H9 (cell line): ENCODE data around the gene ZFP69B. TPM values are rescaled to one million over a fixed set of nuclear protein-coding genes. Genes with fewer than 3 reads are reported as not detected.

Experiments
- DNase-seq: peaks from one replicate; pipeline ENCODE4 v3.0.0-alpha.2; 2017
- H2AFZ ChIP-seq: one replicate; pipeline ENCODE4 v1.6.1; 2013; ENCODE audit warnings: mild to moderate bottlenecking, low read length, control low read depth, moderate library complexity
- H2AK5ac ChIP-seq: 2 replicates; pipeline ENCODE4 v1.6.1; 2013; ENCODE audit warnings: low read length, control low read depth, mixed read lengths; ENCODE audit not compliant: insufficient read length
- H2BK120ac ChIP-seq: one replicate; pipeline ENCODE4 v1.6.1; 2013; ENCODE audit warnings: low read depth, mild to moderate bottlenecking, low read length, control low read depth, inconsistent platforms; ENCODE audit not compliant: poor library complexity, severe bottlenecking
- H2BK12ac ChIP-seq: 2 replicates; pipeline ENCODE4 v1.6.1; 2013; ENCODE audit warnings: low read length, control low read depth, mixed read lengths, low read depth; ENCODE audit not compliant: insufficient read length
- H2BK15ac ChIP-seq: 2 replicates; pipeline ENCODE4 v1.6.1; 2013; ENCODE audit warnings: low read depth, low read length, control low read depth
- H2BK20ac ChIP-seq: one replicate; pipeline ENCODE4 v1.6.1; 2013; ENCODE audit warnings: low read depth, mild to moderate bottlenecking, low read length, control low read depth, inconsistent platforms; ENCODE audit not compliant: poor library complexity, severe bottlenecking
- H2BK5ac ChIP-seq: 2 replicates; pipeline ENCODE4 v1.6.1; 2013; ENCODE audit warnings: low read length, control low read depth, mixed read lengths; ENCODE audit not compliant: insufficient read length
- H3K14ac ChIP-seq: 2 replicates; pipeline ENCODE4 v1.6.1; 2013; ENCODE audit warnings: low read length, control low read depth; ENCODE audit not compliant: insufficient read depth
- H3K18ac ChIP-seq: 2 replicates; pipeline ENCODE4 v1.6.1; 2013; ENCODE audit warnings: low read depth, mild to moderate bottlenecking, mixed read lengths, low read length, control low read depth; ENCODE audit not compliant: insufficient read length
- H3K23ac ChIP-seq: 2 replicates; pipeline ENCODE4 v1.6.1; 2013; ENCODE audit warnings: low read length, control low read depth, mixed read lengths, low read depth; ENCODE audit not compliant: insufficient read length
- H3K23me2 ChIP-seq: 2 replicates; pipeline ENCODE4 v1.6.1; 2013; ENCODE audit warnings: low read depth, mild to moderate bottlenecking, mixed read lengths, low read length, control low read depth; ENCODE audit not compliant: insufficient read length, poor library complexity, severe bottlenecking
- H3K27ac ChIP-seq: 2 replicates; pipeline ENCODE4 v1.5.1; 2013; ENCODE audit warnings: low read length, control low read depth, mixed read lengths, low read depth; ENCODE audit not compliant: insufficient read length
- H3K27me3 ChIP-seq: 2 replicates; pipeline ENCODE4 v1.6.1; 2013; ENCODE audit warnings: low read length, control low read depth, inconsistent platforms; ENCODE audit not compliant: insufficient read depth
- H3K4ac ChIP-seq: 2 replicates; pipeline ENCODE4 v1.6.1; 2013; ENCODE audit warnings: low read depth, mild to moderate bottlenecking, control low read depth, inconsistent platforms, low read length, moderate library complexity
- H3K4me1 ChIP-seq: 2 replicates; pipeline ENCODE4 v1.6.1; 2013; ENCODE audit warnings: low read length, control low read depth, inconsistent platforms; ENCODE audit not compliant: insufficient read depth
- H3K4me2 ChIP-seq: 2 replicates; pipeline ENCODE4 v1.6.1; 2013; ENCODE audit warnings: low read length, control low read depth, mixed read lengths; ENCODE audit not compliant: insufficient read length, insufficient read depth
- H3K56ac ChIP-seq: 2 replicates; pipeline ENCODE4 v1.6.1; 2013; ENCODE audit warnings: low read depth, mild to moderate bottlenecking, mixed read lengths, low read length, control low read depth; ENCODE audit not compliant: insufficient read length
- H3K79me1 ChIP-seq: 2 replicates; pipeline ENCODE4 v1.6.1; 2013; ENCODE audit warnings: low read depth, mild to moderate bottlenecking, moderate library complexity, low read length, control low read depth, inconsistent platforms; ENCODE audit not compliant: insufficient read depth, poor library complexity, severe bottlenecking
- H3K79me2 ChIP-seq: 2 replicates; pipeline ENCODE4 v1.6.1; 2013; ENCODE audit warnings: low read length, control low read depth, inconsistent platforms; ENCODE audit not compliant: insufficient read depth
- H3K9ac ChIP-seq: 2 replicates; pipeline ENCODE4 v1.6.1; 2013; ENCODE audit warnings: low read length, control low read depth, mixed read lengths; ENCODE audit not compliant: insufficient read length; ENCODE audit errors: extremely low read depth
- H3K9me3 ChIP-seq: one replicate; pipeline ENCODE4 v1.6.1; 2013; ENCODE audit warnings: low read depth, low read length, inconsistent platforms; ENCODE audit not compliant: control insufficient read depth
- H3T11ph ChIP-seq: one replicate; pipeline ENCODE4 v1.6.1; 2013; ENCODE audit warnings: mild to moderate bottlenecking, low read length, control low read depth, inconsistent platforms
- H4K20me1 ChIP-seq: one replicate; pipeline ENCODE4 v1.6.1; 2013; ENCODE audit not compliant: control insufficient read depth, insufficient read length, insufficient read depth
- H4K5ac ChIP-seq: 2 replicates; pipeline ENCODE4 v1.6.1; 2013; ENCODE audit warnings: low read depth, mild to moderate bottlenecking, mixed read lengths, low read length, control low read depth; ENCODE audit not compliant: insufficient read length
- H4K8ac ChIP-seq: replicated peaks from 2 replicates; pipeline ENCODE4 v1.6.1; 2013; ENCODE audit warnings: low read length, control low read depth, mixed read lengths, low read depth; ENCODE audit not compliant: insufficient read length
- H4K91ac ChIP-seq: 2 replicates; pipeline ENCODE4 v1.6.1; 2013; ENCODE audit warnings: low read depth, mild to moderate bottlenecking, moderate library complexity, mixed read lengths, low read length, control low read depth; ENCODE audit not compliant: insufficient read length
- H3K27ac Mint-ChIP-seq, 3 experiments: 2 replicates in 2 of 3; 3 replicates in 1 of 3; pipeline ENCODE4 v1.8.0; 2020 to 2021; ENCODE audit warnings: mixed read lengths in 3 of 3, mild to moderate bottlenecking in 1 of 3, moderate library complexity in 1 of 3
- H3K27me3 Mint-ChIP-seq: 2 replicates; pipeline ENCODE4 v1.8.0; 2021; ENCODE audit warnings: low read depth, mild to moderate bottlenecking, moderate library complexity, mixed read lengths
- H3K36me3 Mint-ChIP-seq, 3 experiments: 2 replicates in 2 of 3; 3 replicates in 1 of 3; pipeline ENCODE4 v1.8.0; 2020 to 2021; ENCODE audit warnings: low read depth in 3 of 3, mixed read lengths in 3 of 3; ENCODE audit not compliant: insufficient read depth in 1 of 3
- H3K4me1 Mint-ChIP-seq, 2 experiments: 2 replicates each; pipeline ENCODE4 v1.8.0; 2020; ENCODE audit warnings: mixed read lengths in 2 of 2
- H3K4me3 Mint-ChIP-seq, 2 experiments: 2 replicates in 1 of 2; 3 replicates in 1 of 2; pipeline ENCODE4 v1.8.0; 2020 to 2021; ENCODE audit warnings: mild to moderate bottlenecking in 2 of 2, mixed read lengths in 2 of 2, moderate library complexity in 1 of 2
- H3K9me3 Mint-ChIP-seq, 2 experiments: 2 replicates in 1 of 2; 3 replicates in 1 of 2; pipeline ENCODE4 v1.8.0; 2020; ENCODE audit warnings: mild to moderate bottlenecking in 2 of 2, mixed read lengths in 2 of 2, moderate library complexity in 1 of 2
- WGBS: extraction: QIAGEN DNeasy Blood & Tissue Kit; methylation state at CpG from one replicate; pipeline ENCODE4 v1.1.7; 2013; ENCODE audit warnings: missing lambda C conversion rate, low lambda C conversion rate, mixed read lengths; ENCODE audit not compliant: insufficient read length; ENCODE audit errors: extremely low coverage; 5-methylcytosine and 5-hydroxymethylcytosine counted together
- total RNA-seq: library from RNA; stranded (reverse); gene quantifications from 2 replicates; pipeline ENCODE4 v1.2.1, GENCODE V29; 2021
- TF ChIP-seq, protein P1 (sequence below): fragments of 200-600 bp; sonication (generic); conservative IDR thresholded peaks from 3 replicates; pipeline ENCODE4 v1.8.0; 2021; ENCODE audit warnings: antibody characterized with exemption, mild to moderate bottlenecking

The ZFP69B gene
- total RNA-seq, 1 experiment from 2014 or later, result 16.2 TPM

DNA sequence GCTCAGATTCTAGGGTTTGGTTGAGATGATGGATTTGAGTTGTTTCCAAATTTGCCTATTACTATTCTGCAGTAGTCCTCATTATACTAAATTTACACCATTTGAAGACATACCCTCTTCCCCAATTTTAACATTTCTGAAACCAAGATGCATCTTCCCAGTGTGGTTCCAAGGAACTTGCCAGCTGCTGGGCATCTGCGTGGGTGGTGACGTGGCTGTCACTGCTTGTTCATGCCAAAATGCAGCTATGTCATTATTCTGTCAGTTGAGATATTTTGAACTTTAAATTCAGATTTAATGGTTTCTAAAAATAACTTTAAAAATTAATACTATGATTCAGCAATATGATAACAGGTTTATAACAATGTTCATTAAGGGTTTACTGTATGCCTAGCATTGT, 28.0 kb downstream of the ZFP69B start:
- Histone ChIP-seq H3K27me3 (no peaks in the 10 kb centered on the region), H2BK5ac (no peak overlapping the region), H2BK120ac (no peak overlapping the region), H3K79me2 (no peaks in the 10 kb centered on the region), H2BK12ac (no peak overlapping the region), H4K20me1 (no peaks in the 10 kb centered on the region), H2AK5ac (no peak overlapping the region), H3K23ac (no peak overlapping the region), H3K79me1 (no peaks in the 10 kb centered on the region), H3K18ac (no peak overlapping the region), H3K4ac (no peak overlapping the region), H2AFZ (no peak overlapping the region), H3T11ph (no peak overlapping the region), H3K9ac (no peak overlapping the region), H3K23me2 (peaks cover 4% of the 10 kb centered on the region), H4K91ac (no peak overlapping the region), H2BK15ac (no peak overlapping the region), H3K27ac (no peak overlapping the region), H2BK20ac (no peak overlapping the region), H3K56ac (no peak overlapping the region), H3K14ac (no peak overlapping the region), H3K4me1 (no peaks in the 10 kb centered on the region), H4K5ac (no peak overlapping the region), H4K8ac (no peak overlapping the region), H3K4me2 (peak overlapping the region; percentile 86), H3K9me3 (peaks cover under 1% of the 10 kb centered on the region)
- WGBS, result no CpG with 5 or more reads among the region's 2 CpGs
- Mint-ChIP-seq H3K4me3 (peak overlapping the region; percentile 81 to 87), H3K27me3 (no peaks in the 10 kb centered on the region), H3K36me3 (peaks cover 21 to 26% (median 21%) of the 10 kb centered on the region in 3 experiments), H3K9me3 (peaks cover 13 to 24% of the 10 kb centered on the region in 2 experiments), H3K4me1 (peaks cover 10 to 11% of the 10 kb centered on the region in 2 experiments), H3K27ac (no peak overlapping the region)
- DNase-seq, result no peak
- TF ChIP-seq, protein P1, sequence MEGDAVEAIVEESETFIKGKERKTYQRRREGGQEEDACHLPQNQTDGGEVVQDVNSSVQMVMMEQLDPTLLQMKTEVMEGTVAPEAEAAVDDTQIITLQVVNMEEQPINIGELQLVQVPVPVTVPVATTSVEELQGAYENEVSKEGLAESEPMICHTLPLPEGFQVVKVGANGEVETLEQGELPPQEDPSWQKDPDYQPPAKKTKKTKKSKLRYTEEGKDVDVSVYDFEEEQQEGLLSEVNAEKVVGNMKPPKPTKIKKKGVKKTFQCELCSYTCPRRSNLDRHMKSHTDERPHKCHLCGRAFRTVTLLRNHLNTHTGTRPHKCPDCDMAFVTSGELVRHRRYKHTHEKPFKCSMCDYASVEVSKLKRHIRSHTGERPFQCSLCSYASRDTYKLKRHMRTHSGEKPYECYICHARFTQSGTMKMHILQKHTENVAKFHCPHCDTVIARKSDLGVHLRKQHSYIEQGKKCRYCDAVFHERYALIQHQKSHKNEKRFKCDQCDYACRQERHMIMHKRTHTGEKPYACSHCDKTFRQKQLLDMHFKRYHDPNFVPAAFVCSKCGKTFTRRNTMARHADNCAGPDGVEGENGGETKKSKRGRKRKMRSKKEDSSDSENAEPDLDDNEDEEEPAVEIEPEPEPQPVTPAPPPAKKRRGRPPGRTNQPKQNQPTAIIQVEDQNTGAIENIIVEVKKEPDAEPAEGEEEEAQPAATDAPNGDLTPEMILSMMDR, result no peak
